Measurements from ENCODE around the gene LIPH.
"Not testable (repeated sequence)": the region's sequence is repeated elsewhere in the genome, so short reads cannot be mapped to it uniquely, and the experiment has no call there.

The LIPH gene

DNA sequence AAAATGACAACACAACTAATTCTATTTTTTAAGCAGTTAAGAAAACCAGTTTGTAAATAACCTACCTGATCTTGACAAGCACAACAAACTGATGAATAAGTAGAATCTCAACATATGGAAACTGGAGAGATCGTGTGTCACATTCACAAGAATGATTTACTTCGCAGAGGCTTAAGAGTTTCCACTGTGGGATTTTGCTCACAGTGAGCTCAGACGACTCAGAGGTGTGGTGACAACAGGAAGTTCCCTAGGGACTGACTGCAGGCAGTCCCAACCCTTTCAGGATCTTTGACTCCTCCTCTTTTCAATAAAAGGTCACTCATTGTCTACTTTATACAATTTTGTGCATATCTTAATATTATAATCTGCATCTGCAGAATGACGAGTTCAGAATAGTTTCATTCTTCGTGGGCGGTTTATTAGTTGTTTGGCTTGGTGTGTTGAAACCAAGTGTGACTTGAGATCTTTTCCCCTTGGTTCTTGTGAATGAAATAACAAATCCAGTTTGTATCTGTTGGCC lies at the start of gene LIPH:
TSS of gene LIPH (minus strand) at position 231 of the 520 bp plus-strand sequence. CDS start at position 114, 117 bp downstream.
- DNase-seq: peak; percentile 34

DNA sequence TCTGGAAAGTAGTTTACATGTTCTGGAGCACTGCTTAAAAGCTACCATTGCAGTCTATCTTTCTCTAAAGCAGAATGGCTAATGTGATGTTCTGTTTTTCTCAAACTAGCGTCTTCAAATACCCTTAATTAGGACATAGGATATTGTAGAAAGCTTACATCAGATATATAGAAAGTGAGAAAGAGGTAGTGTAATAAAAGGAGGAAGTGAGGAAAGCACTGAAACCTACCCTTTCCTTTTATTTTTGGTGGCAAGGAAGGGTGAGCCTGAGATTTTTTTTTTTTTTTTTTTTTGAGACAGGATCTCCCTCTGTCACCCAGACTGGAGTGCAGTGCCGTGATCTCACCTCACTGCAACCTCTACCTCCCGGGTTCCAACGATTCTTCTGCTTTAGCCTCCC lies 43.1 kb upstream of the LIPH start:
- peak; percentile 89 for DNase-seq

GRCh38 chr3:185594073-185594472 lies 41.7 kb upstream of the LIPH start:
- DNase-seq: no peak

- no peak for DNase-seq
Observed at GRCh38 chr3:185586686-185587039, 34.3 kb upstream of the LIPH start.

- peak; percentile 99 for DNase-seq
Observed at GRCh38 chr3:185585859-185586685, 33.7 kb upstream of the LIPH start, which contains the start of gene SENP2. Gene SENP2 (plus strand): TSS chr3:185586295. CDS start chr3:185586414, 119 bp downstream.

DNA sequence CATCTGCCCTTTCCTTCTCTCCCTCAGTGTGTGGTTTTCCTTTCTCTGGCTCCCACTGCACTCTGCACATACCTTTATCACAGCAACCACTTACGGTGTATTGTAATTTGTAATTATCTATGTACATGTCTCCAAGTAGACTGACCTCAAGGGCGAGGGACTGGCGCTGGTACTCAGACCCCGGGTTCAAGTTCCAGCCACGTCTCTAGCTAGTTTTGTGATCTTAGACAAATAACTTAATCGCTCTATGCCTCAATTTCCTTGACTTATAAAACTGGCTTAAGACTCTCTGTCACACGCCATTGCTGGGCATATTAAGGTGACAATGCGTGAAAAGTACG lies 33.1 kb upstream of the LIPH start:
- no peak for DNase-seq

DNA sequence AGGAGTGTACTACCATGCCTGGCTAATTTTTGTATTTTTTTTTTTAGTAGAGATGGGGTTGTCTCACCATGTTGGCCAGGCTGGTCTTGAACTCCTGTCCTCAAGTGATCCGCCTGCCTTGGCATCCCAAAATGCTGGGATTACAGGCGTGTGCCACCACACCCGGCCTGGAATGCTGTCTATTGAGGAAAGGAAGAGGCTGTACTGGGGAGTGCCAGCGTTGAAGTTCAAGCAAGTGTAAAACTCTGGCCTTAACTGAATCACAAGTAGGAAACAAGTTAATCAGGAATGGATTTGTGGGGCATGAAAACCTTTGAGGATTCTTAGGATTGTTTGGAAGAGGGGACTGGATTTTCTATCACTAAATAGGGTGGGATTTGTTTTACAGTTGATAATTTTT lies 32.3 kb upstream of the LIPH start:
- DNase-seq: no peak

- no peak for DNase-seq
Observed at GRCh38 chr3:185583925-185584324, 31.5 kb upstream of the LIPH start.

- no peak for DNase-seq
Observed at GRCh38 chr3:185582871-185583270, 30.5 kb upstream of the LIPH start.

- DNase-seq: no peak
Observed at GRCh38 chr3:185582236-185582635, 29.8 kb upstream of the LIPH start.

DNA sequence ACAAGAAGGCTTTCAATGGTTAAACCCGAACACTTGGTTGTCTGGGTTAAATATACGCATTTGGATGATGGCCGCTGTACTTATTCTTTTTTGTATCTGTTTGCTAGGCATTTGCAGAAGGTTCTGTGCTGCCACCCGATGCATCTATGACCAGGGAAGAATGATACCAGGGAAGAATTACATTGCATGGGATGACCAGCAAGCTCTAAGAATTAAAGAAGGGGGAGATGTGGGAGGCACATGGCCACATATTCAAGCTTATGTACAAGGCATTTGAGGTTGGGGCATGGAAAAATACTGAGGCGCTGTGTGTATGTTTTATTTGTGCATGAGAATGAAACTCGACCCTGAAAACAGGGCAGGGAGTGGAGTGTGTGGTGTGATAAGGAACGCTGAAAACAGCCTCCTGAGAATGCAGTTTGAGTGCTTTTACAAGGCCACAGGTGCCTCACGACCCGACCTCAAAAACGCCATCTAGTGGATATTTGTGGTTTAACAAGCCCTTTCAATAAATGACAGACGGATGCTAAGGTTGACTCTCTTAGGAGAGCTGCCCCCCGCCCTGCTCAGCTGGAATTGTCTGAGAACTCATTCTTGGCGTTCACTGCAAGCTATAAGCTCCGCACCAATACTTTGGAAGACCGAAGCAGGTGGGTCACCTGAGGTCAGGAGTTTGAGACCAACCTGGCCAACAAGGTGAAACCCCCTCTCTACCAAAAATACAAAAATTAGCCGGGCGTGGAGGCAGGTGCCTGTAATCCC lies 22.9 kb upstream of the LIPH start:
- DNase-seq: peak; percentile 43

DNA sequence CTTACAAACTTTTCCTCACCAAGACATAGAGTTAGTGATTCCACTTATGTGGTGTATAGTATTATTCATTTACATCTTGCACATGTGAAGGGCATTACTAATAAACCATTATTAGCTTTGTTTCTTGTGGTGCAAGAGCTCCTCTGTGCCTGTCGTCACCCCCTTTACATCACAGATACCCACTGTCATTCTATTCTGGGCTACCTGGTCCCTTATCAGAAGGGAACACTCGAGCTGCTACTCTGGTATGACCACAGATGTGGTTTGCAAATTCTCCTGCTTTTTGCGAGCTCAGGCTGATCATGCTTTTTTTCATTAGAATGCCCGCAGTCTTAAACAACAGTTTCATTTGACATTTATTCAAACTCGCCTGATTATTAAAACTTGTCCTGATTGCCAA lies 19.8 kb upstream of the LIPH start:
- no peak for DNase-seq

DNA sequence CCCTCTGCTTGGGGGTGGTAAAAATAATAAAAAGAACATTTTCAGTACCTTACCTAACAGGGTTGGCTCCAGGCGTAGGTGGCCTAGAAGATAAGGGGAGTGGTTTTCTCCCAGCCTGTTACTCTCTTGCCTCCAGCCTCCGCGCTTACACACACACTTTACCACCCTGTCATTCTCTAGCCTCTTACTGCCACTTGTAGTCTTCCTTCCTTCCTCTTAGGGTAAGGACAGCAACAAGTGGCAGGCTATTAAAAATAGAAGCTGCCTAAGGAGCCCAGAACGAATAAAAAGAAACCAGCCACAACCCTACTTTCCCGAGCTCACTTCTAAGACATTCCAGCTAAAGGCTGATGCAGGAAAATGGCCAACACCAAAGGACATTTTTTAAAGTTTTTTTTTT lies 9.6 kb upstream of the LIPH start:
- no peak for DNase-seq

DNA sequence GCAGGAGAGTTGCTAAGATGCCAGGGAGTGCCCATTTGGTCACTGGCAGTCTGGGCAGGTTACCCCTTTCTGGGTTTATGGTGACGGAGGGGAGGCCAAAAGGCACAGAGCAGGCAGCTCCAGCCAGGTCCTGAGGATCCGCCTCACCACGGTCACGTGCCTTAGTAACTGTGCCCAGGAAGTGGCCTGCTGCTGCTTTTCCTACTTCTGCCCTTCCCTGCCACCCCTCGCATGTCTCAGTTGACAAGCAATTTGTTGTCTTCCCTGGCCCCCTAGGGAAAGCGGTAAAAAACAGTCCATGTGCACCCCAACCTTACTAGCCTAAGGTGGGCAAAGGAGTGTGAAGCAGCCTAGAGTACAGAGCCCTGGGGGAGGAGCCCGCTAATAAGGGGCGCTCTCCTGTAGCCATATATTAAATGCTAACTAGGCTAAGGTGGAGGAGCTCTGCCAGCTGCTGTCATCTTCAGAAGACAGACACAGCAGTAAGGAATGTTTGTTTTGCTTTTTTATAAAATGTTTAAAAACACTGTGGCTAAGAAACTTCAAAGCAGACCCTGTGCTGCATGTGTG lies 9.1 kb upstream of the LIPH start:
- peak; percentile 27 for DNase-seq

- no peak for DNase-seq
Observed at GRCh38 chr3:185560676-185561075, 8.3 kb upstream of the LIPH start.

DNA sequence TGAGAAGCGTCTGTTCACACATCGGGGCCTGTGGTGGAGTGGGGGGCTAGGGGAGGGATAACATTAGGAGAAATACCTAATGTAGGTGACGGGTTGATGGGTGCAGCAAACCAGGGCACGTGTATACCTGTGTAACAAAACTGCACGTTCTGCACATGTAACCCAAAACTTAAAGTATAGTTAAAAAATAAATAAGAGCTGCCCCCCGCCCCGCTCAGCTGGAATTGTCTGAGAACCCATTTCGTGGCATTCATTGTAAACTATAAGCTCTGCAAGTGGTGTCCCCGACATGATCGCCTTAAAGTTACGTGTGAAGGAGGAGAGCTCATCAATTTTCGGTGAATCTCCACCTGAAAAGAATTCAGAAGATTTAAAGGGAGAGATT lies 7.3 kb upstream of the LIPH start:
- DNase-seq: no peak

DNA sequence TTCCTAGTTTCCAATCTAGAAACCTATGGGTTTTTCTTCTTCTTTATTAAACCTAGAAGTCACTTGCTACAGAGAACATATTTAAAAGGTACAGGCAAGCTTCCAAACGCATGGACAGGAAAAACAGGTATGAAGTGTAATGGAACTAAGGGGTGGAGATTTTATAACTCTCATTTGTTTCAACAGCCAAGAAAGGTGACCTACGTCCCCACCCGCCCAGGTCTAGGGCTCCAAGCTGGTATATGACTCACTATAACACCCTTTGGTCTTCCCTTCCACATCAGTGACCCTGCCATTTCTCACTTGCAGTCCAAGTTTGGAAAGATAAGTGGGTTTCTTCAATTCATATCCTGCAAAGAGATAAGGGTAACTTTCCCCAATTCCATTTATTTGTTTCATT lies 6.0 kb upstream of the LIPH start:
- DNase-seq: no peak

DNA sequence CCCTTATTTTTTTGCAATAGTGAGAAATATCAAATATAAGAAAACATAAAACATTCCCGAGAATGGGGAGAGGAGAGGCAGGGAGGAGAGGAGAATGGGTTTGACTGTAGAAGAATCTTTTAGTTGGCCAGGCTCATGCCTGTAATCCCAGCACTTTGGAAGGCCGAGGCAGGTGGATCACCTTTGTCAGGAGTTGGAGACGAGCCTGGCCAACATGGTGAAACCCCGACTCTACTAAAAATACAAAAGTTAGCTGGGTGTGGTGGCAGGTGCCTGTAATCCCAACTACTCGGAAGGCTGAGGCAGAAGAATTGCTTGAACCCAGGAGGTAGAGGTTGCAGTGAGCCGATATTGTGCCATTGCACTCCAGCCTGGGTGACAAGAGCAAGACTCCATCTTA lies 4.3 kb upstream of the LIPH start:
- DNase-seq: not testable (repeated sequence)

DNA sequence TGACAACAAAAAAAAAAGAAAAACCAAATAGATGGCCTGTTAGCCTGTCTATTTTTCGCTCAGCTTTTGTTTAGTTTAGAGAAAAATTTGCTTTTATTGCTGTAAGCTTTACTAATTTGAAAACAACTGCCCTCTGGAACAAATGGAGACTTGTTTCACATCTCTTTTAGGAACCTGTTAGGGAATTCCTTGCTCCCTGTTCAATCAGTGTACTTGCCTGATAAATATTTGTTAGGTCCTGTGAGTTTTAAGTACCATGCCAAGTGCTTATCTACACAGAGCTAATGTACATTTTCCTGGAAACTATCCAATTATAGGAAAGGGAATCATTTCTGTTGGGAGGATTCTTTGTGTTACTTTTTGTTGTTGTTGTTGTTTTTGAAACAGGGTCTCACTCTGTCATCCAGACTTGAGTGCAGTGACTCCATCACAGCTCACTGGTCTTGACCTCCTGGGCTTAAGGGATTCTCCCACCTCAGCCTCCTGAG lies 3.5 kb upstream of the LIPH start:
- DNase-seq: no peak

- no peak for DNase-seq
Observed at GRCh38 chr3:185555101-185555501, 2.7 kb upstream of the LIPH start.

- DNase-seq: no peak
Observed at GRCh38 chr3:185549651-185550111, 2.7 kb downstream of the LIPH start.

DNA sequence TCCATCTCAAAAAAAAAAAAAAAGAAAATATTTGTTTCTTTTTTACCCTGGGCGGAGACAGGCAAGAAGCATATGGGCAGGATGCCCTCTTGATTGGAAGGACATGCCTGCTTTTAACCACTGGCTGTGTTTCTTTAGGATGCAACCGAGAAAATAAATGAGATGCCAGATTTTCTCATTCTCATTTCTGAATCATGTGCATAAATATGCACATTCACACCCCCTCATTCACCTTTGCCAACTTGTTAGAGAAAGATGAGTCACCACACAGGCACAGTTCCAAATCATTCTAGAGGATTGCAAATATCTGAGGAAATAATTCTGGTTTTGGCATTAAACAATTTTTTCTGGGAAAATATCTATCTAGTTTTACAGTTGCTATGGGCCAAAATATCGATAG lies 3.3 kb downstream of the LIPH start:
- DNase-seq: no peak

GRCh38 chr3:185540695-185541094 lies 11.7 kb downstream of the LIPH start:
- no peak for DNase-seq

GRCh38 chr3:185539934-185540333 lies 12.5 kb downstream of the LIPH start:
- no peak for DNase-seq
